Effector CD4-positive, alpha-beta T cell (primary cell): ENCODE measurements around the gene AMFR.
"Not testable (repeated sequence)": the region's sequence is repeated elsewhere in the genome, so short reads cannot be mapped to it uniquely, and the experiment has no call there.

Experiments
- DNase-seq: peaks from one replicate; pipeline ENCODE4 v3.0.0-alpha.2; 2020

AMFR gene

DNA sequence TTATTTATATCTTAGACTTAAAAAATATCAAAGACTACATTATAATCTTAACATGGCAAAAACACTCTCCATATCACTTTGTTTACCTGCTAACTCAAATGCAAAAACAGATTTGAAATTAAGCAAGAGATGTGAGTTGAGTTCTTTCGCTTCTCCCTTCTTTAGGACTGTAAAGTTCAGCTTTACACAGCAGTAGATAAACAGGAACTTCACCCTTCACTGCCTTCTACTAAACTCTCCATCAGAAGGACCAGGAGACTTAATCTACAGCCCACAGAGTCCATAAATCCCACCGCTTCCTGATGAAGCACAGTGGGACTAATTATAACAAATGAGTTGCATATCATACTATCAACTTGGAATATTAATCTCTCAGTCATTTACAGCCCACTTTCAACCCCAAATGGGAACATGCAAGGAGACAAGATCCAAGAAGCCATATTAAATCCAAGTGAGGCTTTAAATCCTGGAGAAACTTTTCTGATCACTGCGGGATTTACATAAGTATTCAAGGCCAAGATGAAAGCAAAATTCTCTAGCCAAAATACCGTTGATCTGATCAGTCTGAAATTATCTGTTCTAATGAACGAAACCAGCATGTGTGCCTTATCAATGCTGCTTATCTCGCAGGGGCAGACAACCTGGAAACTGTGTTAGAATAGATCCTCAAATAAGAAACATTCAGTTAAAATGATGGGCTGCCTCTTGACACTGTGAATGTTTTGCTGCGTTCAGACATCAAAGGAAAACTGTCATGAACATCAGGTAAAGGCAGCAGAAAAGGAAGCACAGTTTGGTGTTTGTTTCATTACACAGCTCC is 1.6 kb downstream of the AMFR start:
- DNase-seq = no peak

DNA sequence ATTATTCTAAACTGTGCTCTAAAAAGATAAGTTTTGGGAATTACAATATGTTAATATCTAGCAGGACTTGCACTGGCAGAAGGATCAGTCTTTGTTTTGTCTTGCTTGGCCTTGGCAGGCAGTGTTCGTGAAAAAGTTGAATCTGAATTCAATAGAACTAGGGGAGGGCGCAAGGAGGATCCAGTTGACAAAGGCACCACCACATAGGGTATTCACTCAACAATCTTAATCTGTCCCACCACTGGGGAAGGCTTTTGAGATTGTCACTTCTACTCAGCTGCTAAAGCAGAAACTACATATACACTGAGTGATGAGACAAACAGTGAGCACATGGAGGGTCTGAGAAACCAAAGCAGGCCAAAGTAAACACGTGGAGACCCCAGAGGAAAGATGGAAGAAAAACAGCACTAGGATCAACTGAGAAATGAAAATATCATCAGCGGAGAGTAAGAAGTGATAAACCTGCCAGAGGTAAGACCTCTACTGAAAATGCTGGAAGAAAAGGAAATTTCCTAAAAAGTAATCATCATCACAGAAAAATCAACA is 2.4 kb downstream of the AMFR start:
- no peak for DNase-seq

DNA sequence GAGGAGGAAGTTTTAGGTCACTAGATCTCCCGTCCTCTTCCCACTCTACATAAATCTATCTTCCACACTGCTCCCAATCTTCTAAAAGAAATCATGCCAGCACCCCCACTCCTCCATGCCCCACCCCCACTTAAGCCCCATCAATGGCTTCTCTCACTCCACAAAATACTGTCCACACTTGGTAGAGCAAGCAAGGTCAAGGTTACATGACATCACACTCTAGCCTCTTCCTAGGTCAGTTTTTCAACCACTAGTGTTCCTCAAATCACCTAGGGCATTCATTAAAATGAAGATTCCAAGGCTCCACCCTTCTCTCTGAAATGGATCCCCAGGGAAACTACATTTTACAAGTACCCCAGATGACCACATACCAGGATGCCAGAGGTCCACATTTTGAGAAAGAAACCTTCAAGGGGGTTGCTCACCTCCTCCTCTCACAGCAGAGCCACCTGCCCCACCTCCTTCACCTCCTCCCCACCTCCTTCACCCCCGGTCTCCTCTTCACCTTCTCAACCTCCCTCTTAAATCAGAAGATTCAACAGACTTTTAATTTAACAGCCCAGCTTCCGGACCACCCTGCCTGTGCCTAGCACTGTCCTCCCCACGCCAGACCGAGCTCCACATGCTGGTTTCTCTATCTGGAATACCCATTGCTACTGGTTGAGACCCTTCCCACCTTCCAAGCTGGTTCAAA is 3.2 kb downstream of the AMFR start:
- no peak for DNase-seq

DNA sequence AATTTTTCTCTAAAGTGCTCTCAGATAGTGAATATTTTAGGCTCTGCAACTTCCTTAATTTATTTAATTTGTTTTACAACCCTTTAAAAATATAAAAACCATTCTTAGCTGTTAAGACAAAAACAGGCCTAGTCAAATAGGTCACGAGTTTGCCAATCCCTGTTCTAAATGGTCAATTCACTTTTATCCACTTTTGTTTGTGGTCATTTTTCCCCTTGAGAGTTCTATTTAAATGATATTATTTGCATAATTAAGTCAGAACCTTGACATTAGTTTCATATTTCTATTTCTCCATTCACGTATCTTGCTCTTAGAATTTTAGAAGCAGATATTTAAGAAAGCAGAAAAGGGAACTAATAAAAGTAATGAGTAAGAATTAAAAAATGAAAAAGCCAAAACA is 4.0 kb downstream of the AMFR start:
- no peak for DNase-seq

DNA sequence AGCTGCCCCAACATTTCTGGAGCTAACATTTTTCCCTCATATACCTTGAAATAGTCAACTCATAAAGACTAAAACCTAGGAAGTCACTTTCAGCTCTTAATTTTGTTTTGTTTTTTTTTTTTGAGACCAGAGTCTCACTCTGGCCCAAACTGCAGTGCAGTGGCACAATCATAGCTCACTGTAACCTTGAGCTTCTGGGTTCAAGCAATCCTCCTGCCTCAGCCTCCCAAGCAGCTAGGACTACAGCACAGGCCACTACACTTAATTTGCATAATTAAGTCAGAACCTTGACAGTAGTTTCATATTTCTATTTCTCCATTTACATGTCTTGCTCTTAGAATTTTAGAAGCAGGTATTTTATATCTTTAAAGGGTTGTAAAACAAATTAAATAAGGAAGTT is 4.7 kb downstream of the AMFR start:
- no peak for DNase-seq

DNA sequence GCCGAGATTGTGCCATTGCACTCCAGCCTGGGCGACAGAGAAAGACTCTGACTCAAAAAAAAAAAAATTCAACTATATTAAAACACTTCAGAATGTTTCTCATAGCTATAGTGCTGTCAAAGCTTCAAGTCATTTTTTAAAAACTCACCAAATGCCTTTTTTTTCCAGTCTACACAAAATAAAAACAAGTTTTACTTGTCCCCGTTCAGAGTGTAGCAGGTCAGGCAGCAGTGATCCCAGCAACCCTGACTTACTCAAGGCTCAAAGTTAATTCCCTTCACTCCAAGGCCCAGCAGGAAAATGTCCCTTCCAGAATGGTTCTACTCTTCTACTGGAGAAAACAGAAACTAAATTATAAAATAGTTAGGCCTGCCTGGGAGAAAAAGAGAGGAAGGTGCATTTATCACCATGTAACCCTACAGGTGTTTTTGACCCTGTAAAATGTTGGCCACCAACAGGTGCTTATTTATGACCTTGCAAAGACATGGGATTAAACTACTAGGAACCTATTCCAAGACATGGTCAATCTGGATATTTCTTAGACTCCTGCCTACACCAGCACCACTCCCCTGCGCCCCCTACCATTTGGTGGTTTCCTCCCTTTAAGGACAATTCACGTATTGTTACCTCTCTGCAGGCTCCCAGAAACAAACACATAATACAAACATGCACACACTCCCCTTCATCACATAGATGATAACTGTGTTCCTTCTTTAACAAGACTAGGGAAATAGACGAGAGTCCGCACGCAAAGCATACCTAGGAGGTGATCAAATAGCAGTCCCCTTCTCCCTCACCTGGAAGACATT is 5.4 kb downstream of the AMFR start:
- no peak for DNase-seq

DNA sequence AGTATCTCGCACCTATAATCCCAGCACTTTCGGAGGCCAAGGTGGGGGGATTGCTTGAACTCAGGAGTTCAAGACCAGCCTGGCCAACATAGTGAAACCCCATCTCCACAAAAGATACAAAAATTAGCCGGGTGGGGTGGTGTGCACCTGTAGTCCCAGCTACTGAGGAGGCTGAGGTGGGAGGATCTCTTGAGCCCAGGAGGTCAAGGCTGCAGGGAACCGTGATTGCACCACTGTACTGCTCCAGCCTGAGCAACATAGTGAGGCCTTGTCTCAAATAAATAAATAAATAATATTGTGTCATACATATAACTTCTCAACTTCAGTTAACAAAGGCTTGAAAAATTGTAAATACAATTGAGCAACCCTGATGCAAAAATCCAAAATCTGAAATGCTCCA is 8.2 kb downstream of the AMFR start:
- no peak for DNase-seq

DNA sequence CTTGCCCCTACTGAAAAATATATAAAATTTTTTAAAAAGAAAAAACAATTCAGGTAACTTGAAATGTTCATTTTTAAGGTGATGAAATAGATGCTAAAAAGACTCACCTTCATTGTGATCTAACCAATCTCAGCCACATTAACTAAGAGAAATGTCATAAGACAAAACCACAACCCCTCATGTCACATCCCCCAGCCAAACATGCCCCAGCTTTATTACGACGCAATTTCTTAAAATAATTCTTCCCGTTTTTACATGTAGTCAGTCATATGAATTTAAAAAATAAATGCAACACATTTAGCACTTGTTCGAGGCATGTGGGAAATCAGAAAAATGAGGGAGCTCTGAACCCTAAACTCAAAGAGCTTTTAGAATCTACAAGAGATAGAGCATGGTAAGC is 9.5 kb downstream of the AMFR start:
- DNase-seq = no peak

DNA sequence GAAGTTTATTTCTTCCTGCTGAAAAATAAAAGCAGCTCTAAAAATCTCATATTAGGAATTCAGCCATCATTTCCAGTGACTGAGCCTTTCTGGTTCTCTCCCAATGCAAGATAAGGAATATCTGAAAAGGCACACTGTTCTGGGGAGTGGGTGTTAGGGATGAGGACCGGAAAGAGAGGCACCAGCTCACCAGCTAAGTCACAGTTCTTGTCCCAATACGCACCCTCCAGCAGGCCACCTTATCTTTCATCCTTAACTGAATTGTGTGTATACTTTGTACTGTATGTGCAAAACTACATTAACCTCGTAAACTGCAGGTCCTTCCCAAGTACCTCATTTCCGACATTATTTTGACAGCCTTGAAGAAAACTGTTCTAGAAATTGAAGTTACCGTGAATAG is 11.0 kb downstream of the AMFR start:
- DNase-seq = no peak

DNA sequence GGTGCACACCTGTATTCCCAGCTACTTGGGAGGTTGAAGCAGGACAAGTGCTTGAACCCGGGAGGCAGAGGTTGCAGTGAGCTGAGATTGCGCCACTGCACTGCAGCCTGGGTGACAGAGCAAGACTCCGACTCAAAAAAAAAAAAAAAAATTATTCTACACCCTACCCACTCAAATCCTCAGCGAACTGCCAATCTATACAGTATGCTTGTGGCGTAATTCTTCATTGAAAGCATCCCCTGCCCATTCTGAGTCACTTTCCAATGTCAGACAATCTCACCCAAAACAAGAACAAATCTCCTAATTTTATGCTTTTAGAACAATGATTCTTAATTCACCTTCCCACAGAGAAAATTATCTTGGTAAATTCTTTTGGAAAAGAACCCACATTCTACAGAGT is 12.0 kb downstream of the AMFR start:
- DNase-seq = no peak

DNA sequence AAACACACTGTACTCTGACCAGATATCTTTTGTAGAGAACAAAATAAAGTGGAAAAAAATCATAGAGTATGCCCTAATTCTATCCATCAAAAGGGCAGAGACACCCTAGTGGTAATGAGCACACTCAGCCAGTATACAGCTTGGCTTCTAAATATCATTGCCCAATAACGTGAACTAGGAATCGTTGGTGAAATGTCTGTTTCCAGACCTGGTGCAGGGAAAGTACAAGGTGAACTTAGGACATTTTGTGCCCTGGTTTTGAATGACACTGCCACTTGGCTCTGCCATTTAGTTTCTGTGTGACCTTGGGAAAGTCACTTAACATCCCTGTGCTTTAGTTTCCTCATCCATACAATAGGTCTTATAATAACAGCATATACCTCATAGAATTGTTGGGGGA is 13.7 kb downstream of the AMFR start:
- DNase-seq = no peak

DNA sequence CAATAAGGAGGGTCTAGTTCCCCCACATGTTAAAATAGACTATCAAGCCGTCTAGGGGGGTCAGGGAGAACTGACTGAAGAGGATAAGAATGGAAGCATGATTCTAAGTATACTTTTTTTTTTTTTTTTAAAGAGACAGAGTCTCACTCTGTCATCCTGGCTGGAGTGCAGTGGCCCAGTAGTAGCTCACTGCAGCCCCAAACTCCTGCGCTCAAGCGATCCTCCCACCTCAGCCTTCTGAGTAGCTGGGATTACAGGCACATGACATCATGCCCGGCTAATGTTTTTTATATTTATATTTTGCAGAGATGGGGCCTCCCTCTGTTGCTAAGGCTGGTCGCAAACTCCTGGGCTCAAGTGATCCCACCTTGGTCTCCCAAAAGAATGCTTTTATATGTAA is 14.2 kb downstream of the AMFR start:
- no peak for DNase-seq

DNA sequence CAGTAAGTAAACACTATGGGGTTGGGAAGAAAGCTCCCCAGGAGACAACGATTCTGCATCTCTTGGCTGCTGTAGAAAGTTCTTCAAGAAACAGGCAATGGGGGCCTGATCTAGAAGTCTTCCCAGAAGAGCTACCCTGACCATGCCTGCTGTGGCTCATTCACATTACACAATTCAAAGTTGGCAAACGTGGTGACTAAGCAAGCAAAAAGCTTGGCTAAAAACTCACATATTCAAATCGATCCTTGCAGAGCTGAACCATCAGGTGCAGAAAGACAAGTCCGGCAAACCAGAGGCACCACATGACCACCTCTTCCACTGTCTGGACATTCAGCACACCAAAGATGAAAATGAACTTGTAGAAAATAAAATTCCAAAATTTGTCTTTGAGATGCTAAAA is 16.1 kb downstream of the AMFR start:
- no peak for DNase-seq

DNA sequence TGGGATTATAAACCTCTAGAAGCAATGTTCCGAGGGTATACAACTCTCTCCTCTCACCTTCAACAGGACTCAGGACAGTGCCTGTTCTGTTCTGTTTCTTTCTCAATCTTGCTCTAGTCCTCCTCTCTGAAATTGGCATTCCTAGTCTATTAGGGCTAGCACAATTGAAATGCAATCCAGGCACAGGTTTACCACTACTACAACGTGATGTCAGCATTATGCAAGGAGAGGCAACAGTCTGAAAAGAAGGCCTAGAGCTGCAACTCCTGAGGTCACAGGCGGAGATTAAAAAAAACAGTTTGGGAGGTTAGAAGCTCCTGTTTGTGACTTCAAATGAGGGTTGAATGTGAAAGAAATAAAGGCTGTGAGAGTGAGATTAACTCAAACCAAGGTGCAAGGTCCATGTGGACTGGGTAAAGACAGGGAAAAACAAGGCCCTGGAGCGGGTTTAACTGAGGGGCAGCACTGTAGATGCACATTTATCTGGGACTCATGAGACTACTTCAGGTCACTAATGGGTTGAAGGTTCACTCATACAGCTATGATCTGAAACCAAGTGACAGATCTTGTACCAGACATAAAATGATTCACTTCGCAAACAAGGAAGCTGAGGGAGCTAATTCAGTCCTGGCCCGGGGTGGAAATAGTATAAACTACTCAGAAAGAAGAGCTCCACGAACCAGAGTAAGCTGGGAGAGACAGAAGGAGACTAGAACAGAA is 16.8 kb downstream of the AMFR start:
- DNase-seq = no peak

DNA sequence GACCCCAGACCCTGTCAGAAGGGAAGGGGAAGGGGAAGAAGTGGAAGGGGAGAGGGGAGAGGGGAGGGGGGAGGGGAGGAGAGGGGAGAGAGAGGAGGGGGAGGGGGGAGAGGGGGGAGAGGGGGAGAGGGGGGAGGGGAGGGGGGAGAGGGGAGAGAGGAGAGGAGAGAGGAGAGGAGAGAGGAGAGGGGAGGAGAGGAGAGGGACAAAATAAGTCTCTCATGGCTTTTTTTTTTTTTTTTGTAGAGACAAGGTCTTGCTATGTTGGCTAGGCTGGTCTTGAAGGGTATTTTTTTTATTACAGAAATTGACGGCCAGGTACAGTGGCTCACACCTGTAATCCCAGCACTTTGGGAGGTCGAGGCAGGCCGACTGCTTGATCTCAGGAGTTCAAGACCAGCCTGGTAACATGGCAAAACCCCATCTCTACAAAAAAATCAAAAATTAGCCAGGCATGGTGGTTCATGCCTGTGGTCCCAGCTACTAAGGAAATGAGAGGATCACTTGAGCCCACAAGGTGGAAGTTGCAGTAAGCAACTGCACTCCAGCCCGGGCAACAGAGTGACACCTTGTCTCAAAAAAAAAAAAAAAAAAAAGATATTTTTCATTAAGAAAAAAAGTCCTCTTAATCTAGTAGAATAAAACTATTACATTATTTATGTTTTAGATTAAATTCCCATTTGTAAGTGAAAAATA is 19.2 kb downstream of the AMFR start:
- DNase-seq = no peak

DNA sequence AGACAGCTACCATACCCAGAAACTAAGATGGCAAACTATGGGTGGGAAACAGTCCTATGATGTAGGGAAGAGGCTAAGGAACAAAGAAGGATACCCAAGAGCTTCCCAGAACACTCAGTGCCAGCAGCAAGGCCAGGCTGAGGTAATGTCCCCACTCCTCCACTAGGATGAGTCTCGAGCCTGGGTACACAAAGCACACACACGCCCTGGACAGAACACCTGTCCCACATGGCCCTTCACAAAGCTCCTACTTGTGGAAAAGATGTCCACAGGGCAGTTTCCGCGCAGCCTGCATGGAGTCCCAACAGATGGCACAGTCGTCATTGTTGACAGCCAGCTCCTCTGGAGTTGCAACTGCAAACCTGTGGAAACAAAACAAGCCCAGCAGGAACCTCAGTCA is 23.9 kb downstream of the AMFR start:
- no peak for DNase-seq

DNA sequence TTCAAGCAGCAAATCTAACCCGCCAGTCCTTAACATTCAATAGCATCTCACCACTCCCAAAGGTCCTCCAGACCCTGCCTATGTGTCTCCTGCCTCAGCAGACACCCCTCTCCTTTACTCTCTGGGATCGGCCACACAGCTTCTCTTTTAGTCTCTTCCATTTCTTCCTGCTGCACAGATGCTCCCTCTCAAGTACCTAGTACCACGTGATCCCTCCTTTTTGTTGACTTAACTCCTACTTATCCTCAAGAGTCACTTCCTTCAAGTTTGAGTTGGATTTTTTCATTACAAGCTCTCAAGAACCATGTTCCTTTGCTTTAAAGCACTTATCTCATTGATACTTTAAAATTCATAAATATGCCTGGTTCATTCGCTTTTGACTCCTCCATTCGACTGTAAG is 24.9 kb downstream of the AMFR start:
- DNase-seq = no peak

DNA sequence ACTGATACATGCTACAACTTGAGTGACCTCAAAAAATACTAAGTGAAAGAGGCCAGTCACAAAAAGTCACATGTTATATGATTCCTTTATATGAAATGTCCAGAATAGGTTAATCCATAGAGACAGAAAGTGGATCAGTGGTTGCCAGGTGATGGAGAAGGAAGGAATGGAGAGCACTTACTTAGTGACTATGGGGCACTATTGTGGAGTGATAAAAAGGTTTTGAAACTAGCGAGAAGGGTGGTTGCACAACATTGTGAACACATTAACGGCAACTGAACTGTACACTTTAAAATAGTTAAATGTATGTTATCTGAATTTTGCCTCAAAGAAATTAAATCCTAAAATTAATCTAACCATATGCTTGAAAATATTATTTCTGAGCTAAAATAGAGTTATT is 25.9 kb downstream of the AMFR start:
- DNase-seq = no peak

DNA sequence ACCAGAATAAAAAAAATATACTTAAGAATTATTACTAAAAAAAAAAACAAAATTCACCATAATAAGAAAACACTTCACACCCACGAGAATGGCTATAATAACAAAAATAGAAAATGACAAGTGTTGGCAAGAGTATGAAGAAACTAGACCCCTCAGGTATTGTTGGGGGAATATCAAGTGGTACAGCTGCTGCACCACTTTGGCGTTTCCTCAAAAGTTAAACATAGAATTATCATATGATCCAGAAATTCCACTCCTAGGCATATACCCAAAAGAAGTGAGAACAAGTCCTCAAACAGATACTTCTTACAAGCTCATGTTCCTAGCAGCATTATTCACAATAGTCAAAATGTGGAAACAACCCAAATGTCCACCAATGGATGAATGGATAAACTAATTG is 26.3 kb downstream of the AMFR start:
- DNase-seq = no peak

DNA sequence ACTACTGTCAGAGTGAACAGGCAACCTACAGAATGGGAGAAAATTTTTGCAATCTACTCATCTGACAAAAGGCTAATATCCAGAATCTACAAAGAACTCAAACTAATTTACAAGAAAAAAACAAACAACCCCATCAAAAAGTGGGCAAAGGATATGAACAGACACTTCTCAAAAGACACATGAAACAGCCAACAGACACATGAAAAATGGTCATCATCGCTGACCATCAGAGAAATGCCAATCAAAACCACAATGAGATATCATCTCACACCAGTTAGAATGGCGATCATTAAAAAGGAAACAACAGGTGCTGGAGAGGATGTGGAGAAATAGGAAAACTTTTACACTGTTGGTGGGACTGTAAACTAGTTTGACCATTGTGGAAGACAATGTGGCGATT is 28.6 kb downstream of the AMFR start:
- not testable (repeated sequence) for DNase-seq

DNA sequence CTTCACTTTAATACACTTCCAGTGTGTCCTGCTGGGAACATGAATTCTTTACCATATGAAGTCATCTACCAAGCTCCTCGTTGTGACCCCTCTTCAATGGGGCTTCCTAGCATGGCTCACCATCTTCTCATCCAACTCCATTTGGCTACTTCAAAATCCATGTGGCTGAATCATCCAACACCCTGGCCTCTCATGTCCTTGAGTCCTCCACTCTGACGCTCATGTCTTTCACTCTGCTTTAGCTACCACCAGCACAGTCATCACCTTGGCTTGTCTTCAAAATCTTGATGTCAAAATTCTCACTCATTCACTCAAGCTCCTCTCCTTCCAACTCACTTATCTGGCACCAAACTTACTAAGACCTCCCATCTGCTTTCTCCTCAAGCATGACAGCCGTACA is 35.8 kb downstream of the AMFR start:
- no peak for DNase-seq

DNA sequence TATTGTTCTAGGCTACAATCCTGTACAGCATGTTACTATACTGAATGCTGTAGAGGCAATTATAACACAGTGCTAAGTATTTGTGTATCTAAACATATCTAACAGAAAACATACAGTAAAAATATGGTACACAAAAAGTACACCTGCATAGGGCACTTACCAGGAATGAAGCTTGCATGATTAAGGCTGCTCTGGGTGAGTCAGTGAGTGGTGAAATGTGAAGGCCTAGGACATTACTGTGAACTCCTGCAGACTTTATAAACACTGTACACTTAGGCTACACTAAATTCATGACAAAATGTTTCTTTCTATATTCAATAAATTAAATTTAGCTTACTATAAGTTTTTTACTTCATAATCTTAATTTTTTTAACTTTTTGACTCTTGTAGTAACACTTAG is 37.1 kb downstream of the AMFR start:
- DNase-seq = no peak
